MM.1S (cell line): Measurements from ENCODE around the gene PIEZO1.

ENCODE experiments used
- EZH2 ChIP-seq: fragments of 300-600 bp; sonication (generic); optimal IDR thresholded peaks from 2 replicates; pipeline ENCODE3; 2017; ENCODE audit warnings: low read depth, mild to moderate bottlenecking, antibody characterized with exemption, low read length, mixed read lengths
- TF ChIP-seq, protein P1 (sequence below): fragments of 300-600 bp; sonication (generic); IDR thresholded peaks from 2 replicates; pipeline ENCODE4 v1.5.1; 2016; ENCODE audit warnings: antibody characterized with exemption, low read length, mixed read lengths

- TF ChIP-seq, protein P1, sequence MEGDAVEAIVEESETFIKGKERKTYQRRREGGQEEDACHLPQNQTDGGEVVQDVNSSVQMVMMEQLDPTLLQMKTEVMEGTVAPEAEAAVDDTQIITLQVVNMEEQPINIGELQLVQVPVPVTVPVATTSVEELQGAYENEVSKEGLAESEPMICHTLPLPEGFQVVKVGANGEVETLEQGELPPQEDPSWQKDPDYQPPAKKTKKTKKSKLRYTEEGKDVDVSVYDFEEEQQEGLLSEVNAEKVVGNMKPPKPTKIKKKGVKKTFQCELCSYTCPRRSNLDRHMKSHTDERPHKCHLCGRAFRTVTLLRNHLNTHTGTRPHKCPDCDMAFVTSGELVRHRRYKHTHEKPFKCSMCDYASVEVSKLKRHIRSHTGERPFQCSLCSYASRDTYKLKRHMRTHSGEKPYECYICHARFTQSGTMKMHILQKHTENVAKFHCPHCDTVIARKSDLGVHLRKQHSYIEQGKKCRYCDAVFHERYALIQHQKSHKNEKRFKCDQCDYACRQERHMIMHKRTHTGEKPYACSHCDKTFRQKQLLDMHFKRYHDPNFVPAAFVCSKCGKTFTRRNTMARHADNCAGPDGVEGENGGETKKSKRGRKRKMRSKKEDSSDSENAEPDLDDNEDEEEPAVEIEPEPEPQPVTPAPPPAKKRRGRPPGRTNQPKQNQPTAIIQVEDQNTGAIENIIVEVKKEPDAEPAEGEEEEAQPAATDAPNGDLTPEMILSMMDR = no peak
- TF ChIP-seq EZH2 = no peak
Observed at GRCh38 chr16:88773812-88774291, 11.2 kb downstream of the PIEZO1 start.
